H9 (cell line): ENCODE measurements around the gene NOD1. TPM values are rescaled to one million over a fixed set of nuclear protein-coding genes. Genes with fewer than 3 reads are reported as not detected.

Experiments used
- DNase-seq: peaks from one replicate; pipeline ENCODE4 v3.0.0-alpha.2; 2017
- H2AFZ ChIP-seq: one replicate; pipeline ENCODE4 v1.6.1; 2013; ENCODE audit warnings: mild to moderate bottlenecking, low read length, control low read depth, moderate library complexity
- H2AK5ac ChIP-seq: 2 replicates; pipeline ENCODE4 v1.6.1; 2013; ENCODE audit warnings: low read length, control low read depth, mixed read lengths; ENCODE audit not compliant: insufficient read length
- H2BK120ac ChIP-seq: one replicate; pipeline ENCODE4 v1.6.1; 2013; ENCODE audit warnings: low read depth, mild to moderate bottlenecking, low read length, control low read depth, inconsistent platforms; ENCODE audit not compliant: poor library complexity, severe bottlenecking
- H2BK12ac ChIP-seq: 2 replicates; pipeline ENCODE4 v1.6.1; 2013; ENCODE audit warnings: low read length, control low read depth, mixed read lengths, low read depth; ENCODE audit not compliant: insufficient read length
- H2BK15ac ChIP-seq: 2 replicates; pipeline ENCODE4 v1.6.1; 2013; ENCODE audit warnings: low read depth, low read length, control low read depth
- H2BK20ac ChIP-seq: one replicate; pipeline ENCODE4 v1.6.1; 2013; ENCODE audit warnings: low read depth, mild to moderate bottlenecking, low read length, control low read depth, inconsistent platforms; ENCODE audit not compliant: poor library complexity, severe bottlenecking
- H2BK5ac ChIP-seq: 2 replicates; pipeline ENCODE4 v1.6.1; 2013; ENCODE audit warnings: low read length, control low read depth, mixed read lengths; ENCODE audit not compliant: insufficient read length
- H3K14ac ChIP-seq: 2 replicates; pipeline ENCODE4 v1.6.1; 2013; ENCODE audit warnings: low read length, control low read depth; ENCODE audit not compliant: insufficient read depth
- H3K18ac ChIP-seq: 2 replicates; pipeline ENCODE4 v1.6.1; 2013; ENCODE audit warnings: low read depth, mild to moderate bottlenecking, mixed read lengths, low read length, control low read depth; ENCODE audit not compliant: insufficient read length
- H3K23ac ChIP-seq: 2 replicates; pipeline ENCODE4 v1.6.1; 2013; ENCODE audit warnings: low read length, control low read depth, mixed read lengths, low read depth; ENCODE audit not compliant: insufficient read length
- H3K23me2 ChIP-seq: 2 replicates; pipeline ENCODE4 v1.6.1; 2013; ENCODE audit warnings: low read depth, mild to moderate bottlenecking, mixed read lengths, low read length, control low read depth; ENCODE audit not compliant: insufficient read length, poor library complexity, severe bottlenecking
- H3K27ac ChIP-seq: 2 replicates; pipeline ENCODE4 v1.5.1; 2013; ENCODE audit warnings: low read length, control low read depth, mixed read lengths, low read depth; ENCODE audit not compliant: insufficient read length
- H3K27me3 ChIP-seq: 2 replicates; pipeline ENCODE4 v1.6.1; 2013; ENCODE audit warnings: low read length, control low read depth, inconsistent platforms; ENCODE audit not compliant: insufficient read depth
- H3K4ac ChIP-seq: 2 replicates; pipeline ENCODE4 v1.6.1; 2013; ENCODE audit warnings: low read depth, mild to moderate bottlenecking, control low read depth, inconsistent platforms, low read length, moderate library complexity
- H3K4me1 ChIP-seq: 2 replicates; pipeline ENCODE4 v1.6.1; 2013; ENCODE audit warnings: low read length, control low read depth, inconsistent platforms; ENCODE audit not compliant: insufficient read depth
- H3K4me2 ChIP-seq: 2 replicates; pipeline ENCODE4 v1.6.1; 2013; ENCODE audit warnings: low read length, control low read depth, mixed read lengths; ENCODE audit not compliant: insufficient read length, insufficient read depth
- H3K56ac ChIP-seq: 2 replicates; pipeline ENCODE4 v1.6.1; 2013; ENCODE audit warnings: low read depth, mild to moderate bottlenecking, mixed read lengths, low read length, control low read depth; ENCODE audit not compliant: insufficient read length
- H3K79me1 ChIP-seq: 2 replicates; pipeline ENCODE4 v1.6.1; 2013; ENCODE audit warnings: low read depth, mild to moderate bottlenecking, moderate library complexity, low read length, control low read depth, inconsistent platforms; ENCODE audit not compliant: insufficient read depth, poor library complexity, severe bottlenecking
- H3K79me2 ChIP-seq: 2 replicates; pipeline ENCODE4 v1.6.1; 2013; ENCODE audit warnings: low read length, control low read depth, inconsistent platforms; ENCODE audit not compliant: insufficient read depth
- H3K9ac ChIP-seq: 2 replicates; pipeline ENCODE4 v1.6.1; 2013; ENCODE audit warnings: low read length, control low read depth, mixed read lengths; ENCODE audit not compliant: insufficient read length; ENCODE audit errors: extremely low read depth
- H3K9me3 ChIP-seq: one replicate; pipeline ENCODE4 v1.6.1; 2013; ENCODE audit warnings: low read depth, low read length, inconsistent platforms; ENCODE audit not compliant: control insufficient read depth
- H3T11ph ChIP-seq: one replicate; pipeline ENCODE4 v1.6.1; 2013; ENCODE audit warnings: mild to moderate bottlenecking, low read length, control low read depth, inconsistent platforms
- H4K20me1 ChIP-seq: one replicate; pipeline ENCODE4 v1.6.1; 2013; ENCODE audit not compliant: control insufficient read depth, insufficient read length, insufficient read depth
- H4K5ac ChIP-seq: 2 replicates; pipeline ENCODE4 v1.6.1; 2013; ENCODE audit warnings: low read depth, mild to moderate bottlenecking, mixed read lengths, low read length, control low read depth; ENCODE audit not compliant: insufficient read length
- H4K8ac ChIP-seq: replicated peaks from 2 replicates; pipeline ENCODE4 v1.6.1; 2013; ENCODE audit warnings: low read length, control low read depth, mixed read lengths, low read depth; ENCODE audit not compliant: insufficient read length
- H4K91ac ChIP-seq: 2 replicates; pipeline ENCODE4 v1.6.1; 2013; ENCODE audit warnings: low read depth, mild to moderate bottlenecking, moderate library complexity, mixed read lengths, low read length, control low read depth; ENCODE audit not compliant: insufficient read length
- H3K27ac Mint-ChIP-seq, 3 experiments: 2 replicates in 2 of 3; 3 replicates in 1 of 3; pipeline ENCODE4 v1.8.0; 2020 to 2021; ENCODE audit warnings: mixed read lengths in 3 of 3, mild to moderate bottlenecking in 1 of 3, moderate library complexity in 1 of 3
- H3K27me3 Mint-ChIP-seq: 2 replicates; pipeline ENCODE4 v1.8.0; 2021; ENCODE audit warnings: low read depth, mild to moderate bottlenecking, moderate library complexity, mixed read lengths
- H3K36me3 Mint-ChIP-seq, 3 experiments: 2 replicates in 2 of 3; 3 replicates in 1 of 3; pipeline ENCODE4 v1.8.0; 2020 to 2021; ENCODE audit warnings: low read depth in 3 of 3, mixed read lengths in 3 of 3; ENCODE audit not compliant: insufficient read depth in 1 of 3
- H3K4me1 Mint-ChIP-seq, 2 experiments: 2 replicates each; pipeline ENCODE4 v1.8.0; 2020; ENCODE audit warnings: mixed read lengths in 2 of 2
- H3K4me3 Mint-ChIP-seq, 2 experiments: 2 replicates in 1 of 2; 3 replicates in 1 of 2; pipeline ENCODE4 v1.8.0; 2020 to 2021; ENCODE audit warnings: mild to moderate bottlenecking in 2 of 2, mixed read lengths in 2 of 2, moderate library complexity in 1 of 2
- H3K9me3 Mint-ChIP-seq, 2 experiments: 2 replicates in 1 of 2; 3 replicates in 1 of 2; pipeline ENCODE4 v1.8.0; 2020; ENCODE audit warnings: mild to moderate bottlenecking in 2 of 2, mixed read lengths in 2 of 2, moderate library complexity in 1 of 2
- WGBS: extraction: QIAGEN DNeasy Blood & Tissue Kit; methylation state at CpG from one replicate; pipeline ENCODE4 v1.1.7; 2013; ENCODE audit warnings: missing lambda C conversion rate, low lambda C conversion rate, mixed read lengths; ENCODE audit not compliant: insufficient read length; ENCODE audit errors: extremely low coverage; 5-methylcytosine and 5-hydroxymethylcytosine counted together
- total RNA-seq: library from RNA; stranded (reverse); gene quantifications from 2 replicates; pipeline ENCODE4 v1.2.1, GENCODE V29; 2021
- TF ChIP-seq, protein P1 (sequence below): fragments of 200-600 bp; sonication (generic); conservative IDR thresholded peaks from 3 replicates; pipeline ENCODE4 v1.8.0; 2021; ENCODE audit warnings: antibody characterized with exemption, mild to moderate bottlenecking

Gene NOD1
- total RNA-seq, 1 experiment from 2014 or later = 5.3 TPM

DNA sequence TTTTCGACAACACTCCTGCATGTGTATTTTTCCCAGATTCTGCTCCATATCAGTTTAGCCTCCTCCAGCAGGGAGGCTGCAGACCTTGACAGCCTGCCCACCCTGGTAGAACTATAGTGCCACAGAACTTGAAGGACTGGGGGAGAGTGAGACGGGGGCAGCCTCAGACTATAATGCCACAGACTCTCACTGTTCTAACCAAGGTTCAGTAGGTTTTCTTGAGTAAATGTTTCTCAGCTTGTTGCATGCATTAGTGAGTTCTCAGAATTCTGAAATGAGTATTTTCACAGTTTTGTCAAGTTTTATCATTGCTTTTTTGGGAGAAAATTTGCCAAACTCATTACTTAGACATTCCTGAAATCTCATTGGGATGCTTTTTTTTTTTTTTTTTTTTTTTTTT lies 98.3 kb downstream of the NOD1 start:
- no peaks in the 10 kb centered on the region for H4K20me1 ChIP-seq
- H2AK5ac ChIP-seq = no peak overlapping the region

More for the DNA sequence above, 98.3 kb downstream of the NOD1 start:
- Histone ChIP-seq H2AFZ (no peak overlapping the region), H3K4ac (no peak overlapping the region), H3K27ac (no peak overlapping the region), H3K4me1 (no peaks in the 10 kb centered on the region), H4K8ac (no peak overlapping the region), H4K91ac (no peak overlapping the region), H4K5ac (no peak overlapping the region), H3K14ac (no peak overlapping the region), H2BK15ac (no peak overlapping the region), H2BK12ac (no peak overlapping the region), H2BK5ac (no peak overlapping the region), H3K56ac (no peak overlapping the region), H3K4me2 (no peak overlapping the region), H3K79me1 (no peaks in the 10 kb centered on the region), H3K27me3 (no peaks in the 10 kb centered on the region), H3K18ac (no peak overlapping the region), H3K23ac (no peak overlapping the region), H3K9ac (no peak overlapping the region), H3K9me3 (no peaks in the 10 kb centered on the region), H3T11ph (no peak overlapping the region), H3K23me2 (no peaks in the 10 kb centered on the region), H2BK120ac (no peak overlapping the region), H3K79me2 (no peaks in the 10 kb centered on the region), H2BK20ac (no peak overlapping the region)
- WGBS = no CpG with 5 or more reads among the region's 2 CpGs
- no peak for DNase-seq
- TF ChIP-seq, protein P1, sequence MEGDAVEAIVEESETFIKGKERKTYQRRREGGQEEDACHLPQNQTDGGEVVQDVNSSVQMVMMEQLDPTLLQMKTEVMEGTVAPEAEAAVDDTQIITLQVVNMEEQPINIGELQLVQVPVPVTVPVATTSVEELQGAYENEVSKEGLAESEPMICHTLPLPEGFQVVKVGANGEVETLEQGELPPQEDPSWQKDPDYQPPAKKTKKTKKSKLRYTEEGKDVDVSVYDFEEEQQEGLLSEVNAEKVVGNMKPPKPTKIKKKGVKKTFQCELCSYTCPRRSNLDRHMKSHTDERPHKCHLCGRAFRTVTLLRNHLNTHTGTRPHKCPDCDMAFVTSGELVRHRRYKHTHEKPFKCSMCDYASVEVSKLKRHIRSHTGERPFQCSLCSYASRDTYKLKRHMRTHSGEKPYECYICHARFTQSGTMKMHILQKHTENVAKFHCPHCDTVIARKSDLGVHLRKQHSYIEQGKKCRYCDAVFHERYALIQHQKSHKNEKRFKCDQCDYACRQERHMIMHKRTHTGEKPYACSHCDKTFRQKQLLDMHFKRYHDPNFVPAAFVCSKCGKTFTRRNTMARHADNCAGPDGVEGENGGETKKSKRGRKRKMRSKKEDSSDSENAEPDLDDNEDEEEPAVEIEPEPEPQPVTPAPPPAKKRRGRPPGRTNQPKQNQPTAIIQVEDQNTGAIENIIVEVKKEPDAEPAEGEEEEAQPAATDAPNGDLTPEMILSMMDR = no peak
- H3K36me3 Mint-ChIP-seq = peaks cover 0 to 12% (median 9%) of the 10 kb centered on the region in 3 experiments; a peak in 5 of 7 replicates
- no peak overlapping the region for H3K27ac Mint-ChIP-seq
- peaks cover 16 to 20% of the 10 kb centered on the region in 2 experiments; a peak in 4 of 5 replicates for H3K9me3 Mint-ChIP-seq
- no peaks in the 10 kb centered on the region for H3K4me1 Mint-ChIP-seq
- H3K4me3 Mint-ChIP-seq = no peak overlapping the region
- no peaks in the 10 kb centered on the region for H3K27me3 Mint-ChIP-seq
